ENCODE data around the gene SRSF6.
"Not testable (repeated sequence)": the region's sequence is repeated elsewhere in the genome, so short reads cannot be mapped to it uniquely, and the experiment has no call there.

Gene SRSF6

DNA sequence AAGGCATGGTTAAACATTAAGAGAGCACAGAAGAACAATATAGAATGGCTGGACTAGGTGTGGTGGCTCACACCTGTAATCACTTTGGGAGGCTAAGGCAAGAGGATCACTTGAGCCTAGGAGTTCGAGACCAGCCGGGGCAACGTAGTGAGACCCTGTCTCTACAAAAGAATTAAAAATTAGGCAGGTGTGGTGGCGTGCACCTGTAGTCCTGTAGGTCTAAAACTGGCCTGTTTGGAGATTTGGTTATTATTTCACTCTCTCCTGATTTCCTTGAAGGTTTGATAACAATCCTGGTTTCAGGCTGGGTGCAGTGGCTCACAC is 15.6 kb downstream of the SRSF6 start:
- ATAC-seq (no peak), DNase-seq (no peak)

DNA sequence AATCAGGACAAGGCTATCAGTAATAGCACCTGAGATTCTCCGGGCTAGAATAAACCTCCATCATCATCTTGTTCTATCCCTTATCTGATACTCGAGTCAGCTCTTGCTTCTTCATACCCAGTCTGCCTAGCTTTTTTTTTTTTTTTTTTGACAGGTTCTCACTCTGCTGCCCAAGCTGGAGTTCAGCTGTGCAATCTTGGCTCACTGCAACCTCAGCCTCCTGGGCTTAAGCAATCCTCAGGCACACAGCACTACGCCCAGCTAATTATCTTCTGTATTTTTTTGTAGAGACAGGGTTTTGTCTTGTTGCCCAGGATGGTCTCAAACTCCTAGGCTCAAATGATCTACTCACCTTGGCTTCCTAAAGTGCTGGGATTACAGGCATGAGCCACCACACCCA is 19.5 kb downstream of the SRSF6 start:
- DNase-seq: no peak
- no peak for ATAC-seq

DNA sequence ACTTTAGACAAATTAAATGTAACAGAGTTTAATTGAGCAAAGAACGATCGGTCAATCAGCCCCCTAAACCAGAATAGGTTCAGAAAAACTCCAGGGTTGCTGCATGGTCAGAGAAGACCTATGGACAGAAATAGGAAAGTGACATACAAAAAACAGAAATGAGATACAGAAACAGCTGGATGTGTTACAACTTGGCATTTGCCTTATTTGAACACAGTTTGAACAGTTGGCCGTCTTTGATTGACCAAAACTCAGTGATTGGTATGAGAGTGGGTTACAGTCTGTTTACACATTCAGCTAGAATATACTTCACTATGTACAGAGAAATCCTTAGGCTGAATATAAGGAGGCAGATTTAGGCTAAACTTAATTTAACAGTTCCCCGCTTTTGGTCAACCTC is 19.9 kb downstream of the SRSF6 start:
- ATAC-seq (no peak), DNase-seq (no peak)

DNA sequence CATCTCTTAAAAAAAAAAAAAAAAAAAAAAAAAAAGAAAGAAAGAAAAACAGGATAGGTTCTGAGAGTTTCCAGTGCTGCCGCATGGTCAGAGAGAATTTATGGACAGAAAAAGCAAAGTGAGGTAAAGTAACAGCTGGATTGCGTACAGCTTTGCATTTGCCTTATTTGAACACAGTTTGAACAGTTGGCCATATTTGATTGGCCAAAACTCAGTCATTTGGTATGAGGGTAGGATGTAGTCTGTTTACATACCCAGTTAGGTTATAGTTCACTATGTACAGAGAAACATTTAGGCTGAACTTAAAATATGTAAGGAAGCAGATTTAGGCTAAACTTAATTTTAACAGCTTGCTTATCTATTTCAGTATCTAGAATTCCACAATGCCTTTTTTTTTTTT is 32.3 kb downstream of the SRSF6 start:
- DNase-seq: no peak
- ATAC-seq: no peak

DNA sequence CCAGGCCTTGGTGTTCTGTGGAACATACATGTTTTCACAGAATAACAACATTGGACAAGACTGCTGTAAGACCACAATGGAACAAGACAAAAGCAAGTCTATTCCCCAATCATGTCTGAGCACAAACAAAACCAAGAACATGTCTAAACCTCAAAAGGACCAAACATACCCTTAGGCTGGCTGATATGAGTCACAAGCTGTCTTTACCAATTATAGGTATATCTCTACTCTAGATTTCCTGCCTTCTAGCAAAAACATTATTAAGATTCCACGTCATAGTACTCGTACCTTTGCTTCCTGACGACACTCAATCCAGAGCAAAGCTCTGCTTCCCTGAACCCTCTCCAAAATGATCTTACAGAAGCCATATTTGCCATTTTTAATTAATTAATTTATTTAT is 34.4 kb downstream of the SRSF6 start:
- ATAC-seq: peak; percentile 80
- no peak for DNase-seq

DNA sequence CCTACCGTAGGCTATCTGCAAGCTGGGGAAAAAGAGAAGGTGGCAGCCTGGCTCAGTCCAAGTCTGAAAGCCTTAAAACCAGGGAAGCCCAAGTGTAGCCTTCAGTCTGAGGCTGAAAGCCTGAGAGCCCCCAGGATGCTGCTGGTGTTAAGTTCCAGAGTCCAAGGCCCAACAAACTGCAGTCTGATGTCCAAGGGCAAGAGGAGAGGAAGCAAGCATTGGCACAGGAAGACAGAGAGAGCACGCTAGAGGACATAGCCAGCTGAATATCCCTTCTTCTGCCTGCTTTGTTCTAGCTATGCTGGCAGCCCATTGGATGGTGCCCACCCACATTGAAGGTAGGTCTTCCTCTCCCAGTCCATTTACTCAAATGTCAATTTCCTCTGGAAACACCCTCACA is 37.7 kb downstream of the SRSF6 start:
- DNase-seq (no peak), ATAC-seq (no peak)

DNA sequence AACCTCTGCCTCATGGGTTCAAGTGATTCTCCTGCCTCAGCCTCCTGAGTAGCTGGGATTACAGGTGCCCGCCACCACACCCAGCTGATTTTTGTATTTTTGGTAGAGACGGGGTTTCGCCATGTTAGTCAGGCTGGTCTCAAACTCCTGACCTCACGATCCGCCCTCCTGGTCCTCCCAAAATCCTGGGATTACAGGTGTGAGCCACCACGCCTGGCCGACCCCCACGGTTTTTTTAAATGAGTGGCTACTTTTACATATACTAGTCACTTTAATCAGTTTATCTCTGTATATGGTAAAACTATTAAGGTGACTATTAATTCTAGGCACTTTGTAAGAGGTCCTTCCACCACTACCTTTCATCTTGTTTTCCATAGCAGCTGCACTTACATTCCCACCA is 44.3 kb downstream of the SRSF6 start:
- not testable (repeated sequence) for DNase-seq, ATAC-seq

DNA sequence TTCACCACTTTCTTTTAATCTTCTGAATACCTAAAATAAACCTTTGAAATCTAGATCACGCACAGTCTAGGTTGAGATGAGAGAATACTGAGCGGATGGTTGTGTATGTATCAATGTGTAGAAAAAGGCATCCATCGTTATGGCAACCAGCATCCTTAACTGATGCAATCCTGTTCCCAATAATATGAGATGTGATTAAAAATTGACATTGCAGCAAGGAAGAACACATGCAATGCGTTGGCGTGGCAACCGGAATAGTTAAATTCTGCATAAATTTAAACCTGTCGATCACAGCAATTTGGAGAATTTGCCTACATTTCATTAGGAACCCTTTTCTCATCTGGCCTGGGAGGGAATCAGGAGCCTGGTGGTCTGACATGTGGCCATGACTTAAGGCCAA is 48.5 kb downstream of the SRSF6 start:
- ATAC-seq: no peak
- DNase-seq: no peak

DNA sequence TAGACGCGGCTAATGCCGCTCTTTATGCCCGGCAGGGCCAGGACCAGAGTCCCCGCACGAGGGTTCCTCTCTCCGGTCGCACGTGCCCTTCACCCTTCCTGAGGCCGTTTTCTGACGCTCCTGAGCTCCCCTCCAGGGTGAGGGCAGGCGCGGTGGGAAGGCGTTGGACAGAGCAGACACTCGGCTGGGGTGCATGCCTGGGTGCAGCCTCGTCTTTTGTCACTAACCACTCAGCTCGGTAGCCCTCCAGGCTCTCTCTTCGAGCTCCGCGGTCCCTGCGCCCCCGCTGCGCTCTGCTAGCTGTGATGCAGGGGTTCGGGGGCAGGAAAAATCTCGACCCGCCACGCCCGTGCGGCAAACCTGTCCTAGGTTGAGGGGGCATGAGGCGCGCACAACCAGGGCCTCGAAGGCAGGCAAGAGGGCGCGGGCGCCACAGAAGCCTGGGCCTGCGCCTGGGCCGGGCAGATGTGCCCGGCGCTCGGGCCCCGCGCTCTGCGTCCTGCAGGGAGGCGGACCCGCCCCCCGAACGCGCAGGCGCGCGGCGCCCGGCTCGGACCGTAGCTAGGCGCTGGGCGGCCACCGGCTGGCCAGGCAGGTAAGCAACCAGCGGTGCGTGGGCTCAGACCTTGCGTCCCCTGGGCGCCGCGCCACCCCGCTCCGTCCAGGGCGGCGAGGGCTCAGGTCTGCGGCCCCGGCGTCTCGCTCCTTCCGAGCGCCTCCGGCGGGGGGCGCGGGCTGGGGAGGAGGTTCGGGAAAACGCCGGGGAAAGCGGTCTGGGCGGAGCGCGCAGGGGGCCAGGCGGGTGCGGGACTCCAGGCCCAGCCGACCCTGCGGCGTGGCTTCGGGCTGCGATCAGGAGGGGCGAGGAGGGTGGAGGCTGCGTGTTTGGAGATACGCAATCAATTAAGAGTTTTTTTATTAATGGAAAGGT is 49.7 kb downstream of the SRSF6 start, which contains the start of gene L3MBTL1:
Gene L3MBTL1 (plus strand): TSS at position 548 of the 931 bp plus-strand sequence. CDS start 5,807 bp downstream, outside the sequence.
- peak; percentile 33 for DNase-seq
- ATAC-seq: peak; percentile 37

DNA sequence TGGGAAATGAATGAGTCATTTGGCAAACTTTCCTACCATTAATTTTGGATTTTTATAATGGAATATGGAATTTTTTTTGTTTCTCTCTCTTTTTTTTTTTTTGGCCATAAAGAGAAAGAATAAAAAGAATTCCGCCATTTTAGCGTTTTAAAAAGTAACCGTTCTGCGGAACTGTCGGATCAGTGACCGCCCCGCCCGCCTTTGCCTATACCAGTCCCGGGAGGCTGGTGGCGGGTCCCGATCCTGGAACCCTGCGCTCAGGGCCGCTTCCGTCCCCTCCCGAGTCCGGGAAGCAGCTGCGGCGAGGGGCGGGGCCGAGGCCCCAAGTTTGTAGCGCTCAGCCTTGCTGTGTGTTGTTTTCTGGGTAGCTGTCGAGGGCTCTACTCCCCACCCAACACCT is 50.4 kb downstream of the SRSF6 start:
- DNase-seq (no peak), ATAC-seq (no peak)

DNA sequence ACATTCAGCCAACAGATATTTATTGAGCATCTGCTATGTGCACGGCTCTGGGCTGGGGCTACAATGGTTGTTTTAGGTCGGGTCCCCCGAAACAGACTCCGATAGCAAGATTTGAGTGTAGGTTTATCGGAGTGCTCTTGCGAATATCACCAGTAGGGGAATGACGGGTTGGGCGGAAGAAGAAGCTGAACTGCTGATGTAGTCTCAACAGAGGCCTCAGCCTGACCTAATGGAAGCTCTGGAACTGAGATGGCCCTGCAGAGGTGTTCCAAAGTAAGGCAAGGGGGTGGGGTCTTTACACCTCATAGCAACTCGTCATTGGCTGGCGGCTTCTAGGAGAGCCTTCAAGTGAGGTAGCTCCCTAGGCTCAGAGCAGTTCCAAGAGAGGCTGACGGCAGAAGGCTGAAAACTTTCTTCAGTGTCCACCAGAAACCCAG is 50.9 kb downstream of the SRSF6 start:
- ATAC-seq: no peak
- no peak for DNase-seq

DNA sequence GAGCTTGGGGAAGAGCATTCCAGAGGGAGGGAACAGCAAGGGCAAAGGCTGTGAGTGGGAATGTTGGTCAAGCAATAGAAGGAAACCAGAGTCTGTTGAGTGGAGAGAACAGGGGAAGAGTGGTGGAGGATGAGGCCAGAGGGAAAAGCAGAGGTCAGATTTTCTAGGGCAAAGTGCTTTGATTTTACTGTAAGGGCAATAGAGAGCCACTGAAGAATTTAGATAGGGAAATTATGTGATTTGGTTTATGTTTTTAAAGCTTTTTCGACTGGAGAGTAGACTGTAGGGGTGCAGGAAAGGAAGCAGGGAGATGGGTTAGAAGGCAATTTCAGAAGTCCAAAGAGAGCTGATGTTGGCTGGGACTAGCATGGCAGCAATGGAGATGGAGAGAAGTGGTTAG is 54.2 kb downstream of the SRSF6 start:
- ATAC-seq: no peak
- no peak for DNase-seq

DNA sequence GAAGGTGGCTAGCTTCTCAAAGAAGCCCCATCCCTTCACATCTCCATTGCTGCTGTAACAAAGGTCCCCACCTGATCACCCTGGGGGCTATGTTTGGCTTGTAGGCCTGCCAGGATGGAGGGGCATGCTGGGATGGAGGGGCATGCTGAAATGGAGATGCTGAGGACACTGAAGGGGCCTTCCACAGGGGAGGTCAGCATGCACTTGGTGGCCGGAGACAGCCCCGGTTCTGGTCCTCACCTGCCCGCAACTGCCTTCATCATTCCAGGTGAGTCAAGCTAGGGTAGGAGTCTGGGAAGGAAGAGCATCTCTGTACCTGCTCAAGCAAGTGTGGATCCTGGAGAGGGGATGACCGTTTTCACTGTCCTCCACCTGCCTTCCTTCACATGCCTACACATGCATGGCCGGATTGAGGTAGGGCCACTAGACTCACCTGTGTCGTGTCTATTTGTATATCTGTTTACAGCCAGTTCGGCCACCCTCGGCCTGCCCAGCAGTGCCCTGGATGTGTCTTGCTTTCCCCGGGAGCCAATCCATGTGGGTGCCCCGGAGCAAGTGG is 55.8 kb downstream of the SRSF6 start:
- ATAC-seq: no peak

More for the DNA sequence above, 55.8 kb downstream of the SRSF6 start:
- DNase-seq: no peak

All from stimulated activated naive CD8-positive, alpha-beta T cell treated with anti-CD3 and anti-CD28 coated beads, Interleukin-15, Interleukin-2, amounts not matched to agents 100 U/mL and 50 U/mL, for 24 hours (primary cell).